AML-193 (cell line): ENCODE measurements around the gene MUL1.
"Not testable (repeated sequence)": the region's sequence is repeated elsewhere in the genome, so short reads cannot be mapped to it uniquely, and the experiment has no call there.

ENCODE experiments used
- DNase-seq, 2 experiments: peaks; one replicate each; lab custom pipeline; 2025; lab: John Stamatoyannopoulos, UW

MUL1 gene

GRCh38 chr1:20511518-20512428 is 3.8 kb upstream of the MUL1 start:
- DNase-seq = no peak

GRCh38 chr1:20508411-20508771 is 440 bp upstream of the MUL1 start:
- DNase-seq = no peak

- DNase-seq = no peak
Measured at GRCh38 chr1:20507248-20507563, 745 bp downstream of the MUL1 start.

- DNase-seq = no peak
Measured at GRCh38 chr1:20505488-20505887, 2.5 kb downstream of the MUL1 start.

GRCh38 chr1:20500716-20501115 is 7.2 kb downstream of the MUL1 start:
- DNase-seq = no peak

GRCh38 chr1:20499718-20500117 is 8.2 kb downstream of the MUL1 start:
- DNase-seq = no peak

- no peak for DNase-seq
Measured at GRCh38 chr1:20499105-20499504, 8.8 kb downstream of the MUL1 start.

- no peak for DNase-seq
Measured at GRCh38 chr1:20498116-20498515, 9.8 kb downstream of the MUL1 start.

GRCh38 chr1:20497506-20497905 is 10.4 kb downstream of the MUL1 start:
- DNase-seq = no peak

- DNase-seq = not testable (repeated sequence)
Measured at GRCh38 chr1:20496725-20497383, 11.1 kb downstream of the MUL1 start.

GRCh38 chr1:20496241-20496661 is 11.7 kb downstream of the MUL1 start:
- DNase-seq = no peak

GRCh38 chr1:20495661-20496060 is 12.3 kb downstream of the MUL1 start:
- no peak for DNase-seq

GRCh38 chr1:20494609-20495311 is 13.2 kb downstream of the MUL1 start:
- DNase-seq = no peak

- peak; percentile 68 to 76 for DNase-seq
Measured at GRCh38 chr1:20493839-20494608, 13.9 kb downstream of the MUL1 start.

GRCh38 chr1:20493309-20493708 is 14.6 kb downstream of the MUL1 start:
- no peak for DNase-seq

- no peak for DNase-seq
Measured at GRCh38 chr1:20492751-20493150, 15.2 kb downstream of the MUL1 start.

GRCh38 chr1:20491866-20492265 is 16.1 kb downstream of the MUL1 start:
- DNase-seq = no peak

GRCh38 chr1:20491178-20491577 is 16.8 kb downstream of the MUL1 start:
- DNase-seq = no peak

GRCh38 chr1:20487236-20487590 is 20.7 kb downstream of the MUL1 start:
- DNase-seq = no peak

GRCh38 chr1:20486457-20487235 is 21.3 kb downstream of the MUL1 start:
- no peak for DNase-seq
